ENCODE data around the gene MAD1L1. TPM values are rescaled to one million over a fixed set of nuclear protein-coding genes. Genes with fewer than 3 reads are reported as not detected.

Gene MAD1L1
- total and polyA plus RNA-seq, 8 donors, result 12.8 to 469 (median 27.3) TPM

DNA sequence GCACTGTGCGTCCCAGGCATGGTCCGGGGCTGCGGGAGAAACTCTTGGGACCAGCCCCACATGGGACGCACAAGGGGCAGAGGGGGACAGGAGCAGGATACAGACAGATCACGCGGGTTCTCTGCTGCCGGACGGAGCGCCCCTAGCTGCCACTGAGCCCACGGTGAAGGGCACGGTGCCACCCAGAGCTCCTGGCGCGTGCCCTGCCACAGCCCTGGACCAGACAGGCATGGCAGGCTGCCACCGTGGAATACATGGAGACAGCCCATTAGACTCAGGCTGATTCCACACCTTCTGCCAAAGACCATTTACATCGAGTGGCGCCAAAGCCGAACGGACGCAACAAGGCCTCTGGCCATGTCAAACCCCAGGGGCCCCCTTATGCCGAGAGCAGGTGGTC lies 90.4 kb downstream of the MAD1L1 start:
- WGBS, 5 donors, result 84 to 97% (median 96%) methylated on average over 6 to 20 of the region's 20 CpGs
- intact Hi-C loops (cut with DNase I; ENCODE audit: low total_unique reads), result no loop called here
- DNase-seq, result no peak

DNA sequence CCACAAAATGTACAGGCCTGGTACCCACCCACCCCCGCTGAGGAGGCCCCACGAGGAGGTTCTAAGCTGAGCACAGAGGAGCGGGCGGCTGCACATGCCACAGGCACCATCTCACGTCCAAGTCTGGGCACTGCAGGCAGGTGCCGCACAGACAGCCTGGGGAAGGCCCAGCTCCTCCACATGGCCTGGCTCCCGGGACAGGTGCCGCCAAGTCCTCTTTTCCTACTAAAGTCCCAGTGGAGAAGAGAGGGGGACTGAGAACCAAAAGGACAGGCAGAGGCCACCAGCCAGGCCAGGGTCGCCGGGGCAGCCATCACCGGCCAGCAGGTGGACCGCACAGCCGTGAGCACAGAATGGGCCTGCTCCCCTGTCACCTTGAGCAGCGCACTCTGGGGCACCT lies 91.1 kb downstream of the MAD1L1 start:
- 89 to 97% (median 95%) methylated on average over 12 to 14 of the region's 14 CpGs for WGBS, 5 donors
- Histone ChIP-seq H3K27ac (no peak overlapping the region), H3K27me3 (no peaks in the 10 kb centered on the region), H3K4me3 (no peak overlapping the region), H3K9me3 (no peaks in the 10 kb centered on the region), H3K4me1 (no peaks in the 10 kb centered on the region), H3K36me3 (peaks cover 5 to 57% (median 45%) of the 10 kb centered on the region in 4 donors)
- intact Hi-C loops (cut with DNase I; ENCODE audit: low total_unique reads), result no loop called here
- TF ChIP-seq POLR2AphosphoS5 (IDR thresholded peaks at IDR 0.05) (no peak), EP300 (IDR thresholded peaks at IDR 0.05) (no peak)
- DNase-seq, result no peak

More for the DNA sequence above, 90.4 kb downstream of the MAD1L1 start:
- Histone ChIP-seq H3K9me3 (no peaks in the 10 kb centered on the region), H3K4me1 (no peaks in the 10 kb centered on the region), H3K4me3 (no peak overlapping the region), H3K27me3 (no peaks in the 10 kb centered on the region), H3K27ac (no peak overlapping the region), H3K36me3 (peaks cover 5 to 61% (median 50%) of the 10 kb centered on the region in 4 donors)
- TF ChIP-seq EP300 (IDR thresholded peaks at IDR 0.05) (no peak), POLR2A (IDR thresholded peaks at IDR 0.05) (no peak), POLR2AphosphoS5 (IDR thresholded peaks at IDR 0.05) (no peak), CTCF (IDR thresholded peaks at IDR 0.05) (no peak)

DNA sequence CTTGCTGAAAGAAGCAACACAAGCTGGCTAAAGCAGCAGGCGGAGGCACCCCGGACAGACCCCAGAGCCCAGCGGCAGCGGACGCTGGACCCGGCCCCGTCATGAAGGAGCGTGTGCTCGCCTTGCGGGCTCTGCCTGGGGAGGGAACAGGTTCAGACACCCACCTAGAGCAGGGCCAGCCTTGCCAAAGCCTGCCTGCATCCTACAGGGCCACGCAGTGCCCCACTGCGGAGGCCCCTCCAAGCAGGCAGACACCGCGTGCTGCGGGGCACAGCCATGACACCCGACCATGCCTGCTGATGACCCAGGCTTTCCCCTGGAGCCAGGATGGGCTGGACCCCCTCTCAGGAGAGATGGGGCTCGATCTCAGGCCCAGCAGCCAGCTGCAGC lies 91.7 kb downstream of the MAD1L1 start:
- intact Hi-C loops (cut with DNase I; ENCODE audit: low total_unique reads), result no loop called here
- no peak overlapping the region for H3K4me3 ChIP-seq
- H3K4me1 ChIP-seq, result no peaks in the 10 kb centered on the region
- H3K27me3 ChIP-seq, result no peaks in the 10 kb centered on the region
- peaks cover 5 to 57% (median 45%) of the 10 kb centered on the region in 4 donors for H3K36me3 ChIP-seq
- 86 to 98% (median 96%) methylated on average over 10 to 17 of the region's 17 CpGs for WGBS, 5 donors
- TF ChIP-seq EP300 (IDR thresholded peaks at IDR 0.05), result no peak
- TF ChIP-seq POLR2A (IDR thresholded peaks at IDR 0.05), result no peak
- TF ChIP-seq POLR2AphosphoS5 (IDR thresholded peaks at IDR 0.05), result no peak
- no peak for TF ChIP-seq CTCF (IDR thresholded peaks at IDR 0.05)
- no peaks in the 10 kb centered on the region for H3K9me3 ChIP-seq
- no peak for DNase-seq
- H3K27ac ChIP-seq, result no peak overlapping the region

DNA sequence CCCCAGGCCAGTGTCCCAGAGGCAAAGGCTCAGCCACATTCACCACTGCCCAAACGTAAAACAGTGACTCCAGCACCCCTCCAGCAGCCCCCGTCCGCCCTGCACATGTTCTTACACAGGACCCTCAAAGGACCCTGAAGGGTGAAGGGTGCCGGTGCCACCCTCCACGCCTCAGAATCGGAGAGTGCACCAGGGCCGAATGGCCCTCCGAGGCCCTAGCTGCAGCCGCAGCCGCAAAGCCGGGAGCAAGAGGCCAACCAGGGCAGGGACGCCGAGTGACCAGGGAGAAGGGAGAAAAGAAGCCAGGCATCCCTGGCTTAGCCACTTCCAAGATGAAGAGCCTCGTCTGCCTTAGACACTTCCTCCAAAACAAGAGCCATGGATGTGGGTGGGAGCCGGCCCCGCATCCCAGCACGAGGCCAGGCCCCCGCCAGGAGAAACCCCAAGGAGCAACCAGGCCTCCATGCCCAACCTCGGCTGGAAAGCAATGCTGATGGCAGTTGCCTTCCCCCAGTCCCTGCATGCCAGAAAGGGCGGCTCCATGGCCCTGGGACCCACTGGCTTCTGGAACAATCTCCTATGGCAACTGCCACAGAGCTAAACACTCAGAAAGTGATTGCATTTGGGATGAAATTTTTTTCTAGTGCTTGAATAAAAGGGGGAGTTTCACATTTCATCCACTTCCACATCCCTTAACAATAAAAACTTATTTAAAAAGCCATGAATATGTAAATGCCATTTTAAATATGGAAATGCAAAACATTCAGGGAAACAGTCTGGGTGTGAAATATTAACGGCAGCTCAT lies 92.3 kb downstream of the MAD1L1 start:
- intact Hi-C loops (cut with DNase I; ENCODE audit: low total_unique reads), result no loop called here
- no peak for TF ChIP-seq EP300 (IDR thresholded peaks at IDR 0.05)
- TF ChIP-seq CTCF (IDR thresholded peaks at IDR 0.05), result no peak
- no peak for TF ChIP-seq POLR2A (IDR thresholded peaks at IDR 0.05)
- Histone ChIP-seq H3K27ac (no peak overlapping the region), H3K27me3 (no peaks in the 10 kb centered on the region), H3K9me3 (no peaks in the 10 kb centered on the region), H3K4me3 (no peak overlapping the region), H3K36me3 (peaks cover 1 to 57% (median 45%) of the 10 kb centered on the region in 4 donors), H3K4me1 (no peaks in the 10 kb centered on the region)
- WGBS, 5 donors, result 91 to 94% (median 93%) methylated on average over 9 to 21 of the region's 21 CpGs
- no peak for DNase-seq
